ENCODE measurements around the gene WDR11. TPM values are rescaled to one million over a fixed set of nuclear protein-coding genes. Genes with fewer than 3 reads are reported as not detected.

WDR11 gene
- total RNA-seq, 4 donors from 2014 or later, result 40.5 to 61.8 (median 57.7) TPM

GRCh38 chr10:120832106-120832505 is 19.1 kb upstream of the WDR11 start:
- 82 to 84% methylated on average over 9 of the region's 9 CpGs for WGBS, 2 donors
- no peak for DNase-seq (ENCODE audit: low spot score in 2 of 2)
- Histone ChIP-seq H3K4me3 (no peak overlapping the region), H3K9me3 (no peaks in the 10 kb centered on the region), H3K4me1 (no peaks in the 10 kb centered on the region), H3K36me3 (no peaks in the 10 kb centered on the region), H3K27ac (no peak overlapping the region), H3K27me3 (no peaks in the 10 kb centered on the region)
- TF ChIP-seq CTCF (IDR thresholded peaks at IDR 0.05), result no peak
- no peak for TF ChIP-seq POLR2A (IDR thresholded peaks at IDR 0.05)
- TF ChIP-seq EP300 (IDR thresholded peaks at IDR 0.05), result no peak

DNA sequence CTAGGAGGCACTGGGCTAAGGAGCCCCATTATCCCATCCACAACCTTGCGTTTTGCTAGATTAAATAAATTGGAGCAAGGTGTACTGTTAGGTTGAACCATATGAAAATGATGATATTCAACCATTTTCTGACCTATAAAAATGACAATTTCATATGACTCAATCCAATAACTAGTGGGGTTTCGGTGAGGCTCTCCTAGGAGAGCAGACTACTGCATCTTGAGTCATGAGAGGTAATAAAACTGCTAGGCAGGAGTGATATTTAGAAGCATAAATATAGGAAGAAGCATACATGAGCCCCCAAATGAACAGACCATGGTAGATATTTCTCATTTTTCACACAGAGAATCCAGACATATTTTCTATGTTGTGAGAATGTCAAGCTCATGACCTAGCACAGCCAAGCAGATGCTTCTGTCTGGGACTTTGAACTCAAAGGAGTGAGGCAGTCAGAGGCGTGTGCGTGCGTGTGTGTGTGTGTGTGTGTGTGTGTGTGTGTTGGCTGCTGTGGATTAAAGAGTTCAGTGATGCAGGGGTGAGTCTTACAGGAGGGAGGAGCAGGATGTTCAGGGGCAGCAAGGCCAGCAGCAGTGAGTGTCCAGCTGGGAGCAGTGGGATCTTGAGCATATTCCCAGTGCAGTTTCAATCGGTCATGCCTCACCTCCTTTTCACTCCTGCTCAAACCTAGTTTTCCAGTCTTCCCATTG is 17.8 kb upstream of the WDR11 start:
- Histone ChIP-seq H3K27ac (no peak overlapping the region), H3K9me3 (no peaks in the 10 kb centered on the region), H3K4me3 (no peak overlapping the region), H3K27me3 (no peaks in the 10 kb centered on the region), H3K4me1 (no peaks in the 10 kb centered on the region), H3K36me3 (no peaks in the 10 kb centered on the region)
- 55 to 59% methylated on average over 6 of the region's 6 CpGs for WGBS, 2 donors
- no peak for TF ChIP-seq POLR2A (IDR thresholded peaks at IDR 0.05)
- DNase-seq (ENCODE audit: low spot score in 2 of 2), result no peak

DNA sequence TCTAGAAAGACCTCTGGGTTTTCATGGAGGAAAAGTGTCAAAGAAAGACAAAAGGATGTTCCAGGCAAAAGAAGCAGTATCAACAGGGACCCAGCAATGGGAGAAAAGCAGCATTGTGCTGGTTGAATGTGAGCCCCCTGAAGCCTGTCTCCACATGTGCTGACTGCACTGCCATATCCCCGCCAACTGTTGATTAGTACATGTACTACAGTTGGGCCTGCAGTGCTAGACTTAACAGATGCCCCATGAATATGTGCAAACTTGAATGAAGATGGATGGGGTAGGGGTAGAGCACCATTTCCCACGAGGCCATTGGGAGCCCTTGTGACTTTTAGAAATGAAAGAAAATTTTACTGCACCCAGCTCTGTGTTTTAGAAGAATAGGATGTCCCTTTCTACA is 15.6 kb upstream of the WDR11 start:
- H3K27me3 ChIP-seq, result no peaks in the 10 kb centered on the region
- DNase-seq (ENCODE audit: low spot score in 2 of 2), result no peak
- H3K36me3 ChIP-seq, result no peaks in the 10 kb centered on the region
- 54 to 68% methylated on average over 2 of the region's 2 CpGs for WGBS, 2 donors
- H3K4me1 ChIP-seq, result no peaks in the 10 kb centered on the region
- H3K4me3 ChIP-seq, result no peak overlapping the region
- H3K27ac ChIP-seq, result no peak overlapping the region
- TF ChIP-seq EP300 (IDR thresholded peaks at IDR 0.05) (no peak), CTCF (IDR thresholded peaks at IDR 0.05) (no peak), POLR2A (IDR thresholded peaks at IDR 0.05) (no peak)
- H3K9me3 ChIP-seq, result no peaks in the 10 kb centered on the region

DNA sequence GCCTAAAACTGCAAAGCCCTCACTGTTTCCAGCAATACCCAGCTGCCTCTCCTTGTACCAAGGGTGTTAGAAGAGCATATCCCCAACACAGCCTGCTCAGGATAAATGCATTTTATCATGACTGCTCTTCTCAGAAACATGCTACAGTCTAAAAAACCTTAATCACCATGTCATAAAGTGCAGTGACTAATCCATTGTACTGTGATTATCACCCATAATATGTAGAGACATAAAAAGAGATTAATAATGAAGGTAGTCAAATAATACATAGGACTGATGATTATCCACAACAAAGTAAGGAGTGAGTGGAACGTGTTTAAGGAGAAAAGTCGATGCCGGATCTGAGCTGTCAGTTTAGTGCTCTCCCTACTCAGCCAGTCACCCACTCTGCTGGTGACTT is 12.2 kb upstream of the WDR11 start:
- Histone ChIP-seq H3K9me3 (no peaks in the 10 kb centered on the region), H3K4me3 (no peak overlapping the region), H3K36me3 (no peaks in the 10 kb centered on the region), H3K27me3 (no peaks in the 10 kb centered on the region), H3K4me1 (no peaks in the 10 kb centered on the region), H3K27ac (no peak overlapping the region)
- 85 to 87% methylated on average over 3 of the region's 3 CpGs for WGBS, 2 donors
- DNase-seq (ENCODE audit: low spot score in 2 of 2), result no peak
- TF ChIP-seq EP300 (IDR thresholded peaks at IDR 0.05), result no peak
- no peak for TF ChIP-seq CTCF (IDR thresholded peaks at IDR 0.05)
- no peak for TF ChIP-seq POLR2A (IDR thresholded peaks at IDR 0.05)

DNA sequence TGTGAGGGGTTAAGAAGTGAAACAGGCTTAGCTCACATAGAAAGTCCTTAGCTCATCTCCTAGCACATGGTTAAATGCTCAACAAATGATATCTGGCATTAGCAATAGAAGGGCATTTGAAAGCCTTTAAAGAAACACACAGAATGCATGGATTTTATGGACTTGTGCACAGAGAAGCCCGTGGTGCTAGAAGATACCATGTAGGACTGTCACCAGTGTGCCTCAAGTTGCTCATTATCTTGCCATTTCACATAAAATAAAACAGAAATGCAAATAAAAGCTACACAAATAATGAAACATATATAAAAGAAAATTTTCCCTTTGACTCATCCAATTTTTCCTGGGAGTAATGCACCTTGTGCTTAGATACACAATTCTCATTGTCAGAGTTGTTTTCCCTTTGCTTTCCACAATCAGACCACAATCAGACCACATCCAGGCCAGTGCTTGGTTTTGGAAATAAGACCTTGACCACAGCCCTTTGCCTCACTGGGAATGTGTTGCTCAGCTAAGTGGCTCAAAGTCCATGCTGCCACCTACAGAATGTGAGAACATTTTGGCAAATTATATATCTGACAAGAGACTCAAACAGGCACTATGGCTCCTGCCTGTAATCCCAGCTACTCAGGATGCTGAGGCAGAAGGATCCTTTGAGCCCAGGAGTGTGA is 9.5 kb upstream of the WDR11 start:
- 52 to 68% methylated on average over 1 of the region's 1 CpG for WGBS, 2 donors
- no peak for TF ChIP-seq EP300 (IDR thresholded peaks at IDR 0.05)
- no peak for TF ChIP-seq CTCF (IDR thresholded peaks at IDR 0.05)
- no peaks in the 10 kb centered on the region for H3K36me3 ChIP-seq
- no peaks in the 10 kb centered on the region for H3K27me3 ChIP-seq
- H3K4me3 ChIP-seq, result no peak overlapping the region
- no peak overlapping the region for H3K27ac ChIP-seq
- no peaks in the 10 kb centered on the region for H3K9me3 ChIP-seq
- no peak for DNase-seq (ENCODE audit: low spot score in 2 of 2)
- no peaks in the 10 kb centered on the region for H3K4me1 ChIP-seq

Data from tibial nerve (tissue), 4 donors.